Fibroblast of skin of abdomen (primary cell): ENCODE measurements around the gene SIVA1.

Experiments used
- DNase-seq: peaks from one replicate; pipeline ENCODE4 v3.0.0-alpha.2; 2013

The SIVA1 gene

GRCh38 chr14:104797115-104798044 is 44.4 kb downstream of the SIVA1 start:
- no peak for DNase-seq

- no peak for DNase-seq
Observed at GRCh38 chr14:104798300-104799243, 45.6 kb downstream of the SIVA1 start.

- peak; percentile 58 for DNase-seq
Observed at GRCh38 chr14:104799244-104800014, 46.5 kb downstream of the SIVA1 start.

DNA sequence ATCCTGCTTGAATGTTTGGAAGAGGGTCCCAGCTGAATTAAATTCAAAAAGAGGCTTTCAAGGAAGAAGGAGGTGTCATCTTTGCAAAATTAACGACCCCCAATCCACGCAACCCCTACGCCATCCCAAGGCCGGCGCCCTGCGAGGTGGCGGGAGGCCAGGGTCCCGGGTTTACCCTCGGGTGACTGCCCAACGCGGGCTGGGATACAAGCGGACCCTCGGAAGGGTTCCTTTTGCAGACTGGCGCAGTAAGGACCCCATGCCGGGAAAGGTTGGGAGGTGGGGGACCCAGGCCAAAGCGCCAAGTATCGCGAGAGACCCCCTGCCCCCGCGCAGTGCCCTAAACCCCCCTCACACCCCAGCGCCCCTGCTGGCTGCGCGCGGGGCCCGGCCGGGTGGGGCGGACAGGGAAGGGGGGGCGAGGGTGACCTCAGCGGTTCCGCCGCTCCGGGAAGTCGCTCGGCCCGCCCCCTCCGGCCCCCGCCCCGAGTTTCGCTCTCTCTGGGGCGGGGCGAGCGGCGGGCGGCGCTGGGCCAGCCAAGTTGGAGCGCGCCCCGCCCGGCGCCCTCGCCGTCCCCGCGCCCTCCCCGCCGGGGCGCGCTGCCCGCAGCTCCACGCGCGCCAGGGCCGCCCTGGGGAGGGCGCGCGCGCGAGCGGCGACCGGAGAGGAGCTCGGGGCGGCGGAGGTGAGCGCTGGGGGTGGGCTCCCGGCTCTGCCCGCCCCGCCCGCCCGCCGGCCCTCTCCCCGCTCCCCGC is 47.2 kb downstream of the SIVA1 start:
- DNase-seq = peak; percentile 86

GRCh38 chr14:104800771-104801519 is 48.0 kb downstream of the SIVA1 start, which contains the start of gene ZBTB42:
ZBTB42 (plus strand) TSS chr14:104801101; CDS start chr14:104801198, 97 bp downstream.
- DNase-seq = no peak

GRCh38 chr14:104801520-104802393 is 48.8 kb downstream of the SIVA1 start:
- no peak for DNase-seq

DNA sequence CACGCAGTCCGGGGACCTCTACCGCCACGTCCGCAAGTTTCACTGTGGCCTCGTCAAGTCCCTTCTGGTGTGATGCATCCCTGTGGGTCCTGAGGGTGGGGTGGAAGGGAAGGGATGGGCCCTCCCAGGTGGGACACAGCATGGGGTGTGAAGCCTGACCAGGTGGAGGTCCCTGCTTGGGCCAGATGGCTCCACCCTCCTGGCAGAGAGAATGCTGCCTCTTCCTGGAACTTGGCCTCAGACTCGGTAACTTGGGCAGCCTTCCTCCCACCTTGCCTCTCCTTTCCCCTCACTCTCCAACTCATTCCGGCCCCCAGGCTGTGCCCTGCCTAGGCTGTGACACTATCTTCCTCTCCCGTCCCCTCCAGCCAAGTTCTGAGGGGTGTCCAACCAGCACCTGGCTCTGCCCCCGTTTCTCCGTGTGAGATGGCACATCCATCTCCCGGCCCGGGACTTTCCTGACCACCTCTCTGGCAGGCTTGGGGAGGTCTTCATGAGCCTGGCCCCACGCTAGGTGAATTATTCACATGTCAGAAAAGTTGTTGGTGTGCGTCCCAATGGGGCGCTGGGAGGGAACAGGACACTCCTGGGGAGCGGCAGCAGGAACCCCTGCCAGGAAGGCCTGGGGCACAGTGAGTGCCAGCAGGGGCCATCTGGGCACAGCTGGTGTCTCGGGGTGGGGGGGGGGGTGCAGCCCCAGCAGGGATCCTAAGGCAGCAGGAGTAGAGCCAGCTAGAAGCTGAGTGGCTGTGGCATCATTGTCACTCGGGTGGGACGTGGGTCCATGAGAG is 49.6 kb downstream of the SIVA1 start:
- DNase-seq = no peak

DNA sequence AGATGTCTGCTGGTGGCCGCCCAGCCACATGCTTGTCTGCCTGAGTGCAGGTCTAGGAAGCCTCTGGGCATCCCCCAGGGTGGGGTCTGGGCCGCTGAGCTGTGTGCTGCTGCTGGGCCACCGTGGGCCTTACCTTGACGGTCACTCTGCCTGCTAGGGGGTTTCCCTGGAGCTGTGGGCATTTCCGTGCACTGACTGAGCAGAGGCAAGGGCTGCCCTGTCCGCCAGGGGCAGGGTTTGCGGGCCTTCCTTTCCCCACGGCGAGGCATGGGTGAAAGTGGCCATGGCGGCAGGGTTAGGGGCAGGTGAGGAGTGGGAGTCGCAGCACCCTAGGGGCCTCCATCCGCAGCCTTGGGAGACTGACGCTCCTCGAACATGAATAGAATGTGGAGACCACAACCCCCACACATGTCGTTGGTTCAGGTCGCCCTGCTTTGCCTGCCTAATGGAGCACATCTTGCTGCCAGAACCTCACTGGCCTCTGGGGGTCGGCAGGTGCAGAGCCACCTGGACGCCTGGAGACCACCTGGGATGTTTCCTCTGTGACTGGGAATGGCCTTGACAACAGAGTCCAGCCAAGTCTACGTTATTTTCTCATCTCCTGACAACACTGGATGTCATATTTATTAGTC is 50.4 kb downstream of the SIVA1 start:
- no peak for DNase-seq

- DNase-seq = no peak
Observed at GRCh38 chr14:104803912-104804410, 51.0 kb downstream of the SIVA1 start.

DNA sequence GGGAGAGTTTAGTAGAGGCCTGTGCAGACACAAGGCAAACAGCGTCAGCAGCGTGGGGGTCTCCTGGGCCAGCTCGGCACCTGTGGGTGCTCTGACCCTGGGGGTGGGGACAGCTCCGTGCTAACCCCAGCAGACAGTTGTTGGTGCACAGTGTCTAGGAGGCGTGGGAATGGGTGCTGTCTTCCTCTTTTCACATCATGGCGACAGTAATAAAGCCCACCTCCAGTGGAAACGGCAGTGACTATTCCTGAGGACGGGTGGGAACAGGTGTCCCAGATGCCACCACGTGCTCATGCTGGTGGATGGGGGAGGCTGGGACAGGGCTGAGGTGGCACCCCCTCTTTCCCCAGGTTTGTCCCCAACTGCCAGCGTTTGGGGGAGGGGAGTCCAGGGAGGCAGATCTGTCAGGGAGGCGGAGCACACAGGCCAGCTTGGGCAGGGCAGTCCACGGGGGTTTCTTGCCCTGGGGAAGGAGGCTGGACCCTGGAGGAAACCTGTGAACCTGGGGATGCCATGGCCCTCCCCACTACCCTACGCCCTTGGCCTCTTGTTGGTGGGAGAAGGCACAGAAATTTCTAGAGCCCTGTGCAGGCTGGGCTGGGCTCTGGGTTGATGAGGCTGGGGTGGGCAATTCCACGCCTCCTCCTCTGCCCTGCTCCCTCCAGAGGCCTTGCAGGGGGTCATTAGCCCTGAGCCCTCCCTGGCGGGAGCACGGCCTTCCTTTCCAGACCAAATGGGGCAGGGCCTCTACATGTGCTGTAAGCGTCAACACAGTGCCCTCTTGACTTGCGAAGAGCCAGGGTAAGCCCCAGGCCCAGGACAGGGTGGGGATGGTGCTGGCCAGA is 51.8 kb downstream of the SIVA1 start:
- no peak for DNase-seq

DNA sequence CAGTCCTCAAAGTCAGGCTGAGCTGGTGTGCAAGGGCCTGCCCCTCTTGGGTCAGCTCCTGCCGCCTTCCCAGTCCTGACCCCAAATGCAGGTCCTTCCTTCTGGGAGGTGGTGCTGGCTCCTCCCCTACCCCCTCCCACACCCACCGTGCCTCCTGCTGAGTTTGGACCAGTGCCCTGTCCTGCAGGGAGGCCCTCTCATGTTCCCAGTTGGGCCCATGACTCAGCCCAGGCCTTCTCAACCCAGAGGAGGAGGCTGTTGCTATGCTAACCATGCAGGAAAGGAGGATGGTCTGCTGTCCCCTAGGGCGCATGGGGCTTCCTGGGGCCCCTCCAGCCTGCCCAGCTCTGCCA is 52.4 kb downstream of the SIVA1 start:
- peak; percentile 91 for DNase-seq

- DNase-seq = no peak
Observed at GRCh38 chr14:104805941-104806624, 53.1 kb downstream of the SIVA1 start.

GRCh38 chr14:104806625-104807465 is 53.9 kb downstream of the SIVA1 start:
- DNase-seq = no peak

- DNase-seq = no peak
Observed at GRCh38 chr14:104808456-104808855, 55.5 kb downstream of the SIVA1 start.
